Osteocyte (in vitro differentiated cells): ENCODE measurements around the gene CMIP. TPM values are rescaled to one million over a fixed set of nuclear protein-coding genes. Genes with fewer than 3 reads are reported as not detected.

Source experiments
- DNase-seq: peaks from one replicate; pipeline ENCODE4 v3.0.0; 2021; ENCODE audit warnings: mixed read lengths; ENCODE audit not compliant: unreplicated experiment; ENCODE audit errors: extremely low spot score
- H3K27ac Mint-ChIP-seq: one replicate; pipeline ENCODE4 v1.8.0; 2021; ENCODE audit warnings: mild to moderate bottlenecking, mixed read lengths; ENCODE audit not compliant: unreplicated experiment
- H3K27me3 Mint-ChIP-seq: one replicate; pipeline ENCODE4 v1.8.0; 2021; ENCODE audit warnings: mixed read lengths; ENCODE audit not compliant: unreplicated experiment
- H3K36me3 Mint-ChIP-seq: one replicate; pipeline ENCODE4 v1.8.0; 2021; ENCODE audit warnings: mixed read lengths; ENCODE audit not compliant: unreplicated experiment
- H3K4me1 Mint-ChIP-seq: one replicate; pipeline ENCODE4 v1.8.0; 2021; ENCODE audit warnings: mixed read lengths; ENCODE audit not compliant: unreplicated experiment
- H3K4me3 Mint-ChIP-seq: one replicate; pipeline ENCODE4 v1.8.0; 2021; ENCODE audit warnings: mild to moderate bottlenecking, moderate library complexity, mixed read lengths; ENCODE audit not compliant: unreplicated experiment
- H3K9me3 Mint-ChIP-seq: one replicate; pipeline ENCODE4 v1.8.0; 2021; ENCODE audit warnings: mixed read lengths; ENCODE audit not compliant: unreplicated experiment
- CTCF ChIP-seq: fragments of 200-600 bp; sonication (generic); IDR thresholded peaks from 2 replicates; pipeline ENCODE4 v1.5.0; 2021; ENCODE audit warnings: antibody characterized with exemption, mild to moderate bottlenecking, moderate library complexity
- total RNA-seq: library from RNA; stranded (reverse); gene quantifications from 2 replicates; pipeline ENCODE4 v1.2.1, GENCODE V29; 2021

The CMIP gene
- total RNA-seq, 1 donor from 2014 or later: 38.0 TPM

GRCh38 chr16:81598083-81598482, 153.5 kb downstream of the CMIP start:
- Mint-ChIP-seq H3K4me1 (peaks cover 46% of the 10 kb centered on the region), H3K4me3 (no peak overlapping the region), H3K27ac (no peak overlapping the region), H3K9me3 (no peaks in the 10 kb centered on the region), H3K27me3 (no peaks in the 10 kb centered on the region), H3K36me3 (no peaks in the 10 kb centered on the region)
- TF ChIP-seq CTCF: no peak
- no peak for DNase-seq

GRCh38 chr16:81599034-81599744, 154.6 kb downstream of the CMIP start:
- DNase-seq: no peak
- peak overlapping the region; percentile 50 for H3K27ac Mint-ChIP-seq
- no peaks in the 10 kb centered on the region for H3K36me3 Mint-ChIP-seq
- no peak overlapping the region for H3K4me3 Mint-ChIP-seq
- TF ChIP-seq CTCF: no peak
- H3K27me3 Mint-ChIP-seq: no peaks in the 10 kb centered on the region
- peaks cover 49% of the 10 kb centered on the region for H3K4me1 Mint-ChIP-seq
- H3K9me3 Mint-ChIP-seq: no peaks in the 10 kb centered on the region

GRCh38 chr16:81600275-81600674, 155.7 kb downstream of the CMIP start:
- no peak for TF ChIP-seq CTCF
- H3K27me3 Mint-ChIP-seq: no peaks in the 10 kb centered on the region
- peaks cover 56% of the 10 kb centered on the region for H3K4me1 Mint-ChIP-seq
- peak overlapping the region; percentile 65 for H3K27ac Mint-ChIP-seq
- DNase-seq: no peak
- no peak overlapping the region for H3K4me3 Mint-ChIP-seq
- H3K36me3 Mint-ChIP-seq: no peaks in the 10 kb centered on the region
- H3K9me3 Mint-ChIP-seq: no peaks in the 10 kb centered on the region

- Mint-ChIP-seq H3K27me3 (no peaks in the 10 kb centered on the region), H3K36me3 (no peaks in the 10 kb centered on the region), H3K4me3 (no peak overlapping the region), H3K4me1 (peaks cover 60% of the 10 kb centered on the region), H3K9me3 (no peaks in the 10 kb centered on the region), H3K27ac (peak overlapping the region; percentile 65)
- no peak for DNase-seq
- no peak for TF ChIP-seq CTCF
Measured at GRCh38 chr16:81601008-81601428, 156.4 kb downstream of the CMIP start.

- no peaks in the 10 kb centered on the region for H3K36me3 Mint-ChIP-seq
- no peaks in the 10 kb centered on the region for H3K9me3 Mint-ChIP-seq
- no peak overlapping the region for H3K4me3 Mint-ChIP-seq
- no peaks in the 10 kb centered on the region for H3K27me3 Mint-ChIP-seq
- TF ChIP-seq CTCF: no peak
- peak overlapping the region; percentile 65 for H3K27ac Mint-ChIP-seq
- H3K4me1 Mint-ChIP-seq: peaks cover 60% of the 10 kb centered on the region
- no peak for DNase-seq
Measured at GRCh38 chr16:81601601-81602255, 157.1 kb downstream of the CMIP start.
